HepG2 (cell line): Measurements from ENCODE around the gene PRM2. TPM values are rescaled to one million over a fixed set of nuclear protein-coding genes. Genes with fewer than 3 reads are reported as not detected.

Source experiments
- ARNT2 ChIP-seq: sonication (generic); formaldehyde crosslinking; IDR thresholded peaks from 2 replicates; pipeline ENCODE4 v1.8.0; 2022; ENCODE audit warnings: mild to moderate bottlenecking, low read depth, missing genetic modification reagents, moderate library complexity
- KLF15 ChIP-seq: sonication (generic); formaldehyde crosslinking; IDR thresholded peaks from 2 replicates; pipeline ENCODE4 v1.8.1; 2023; ENCODE audit warnings: borderline replicate concordance, mild to moderate bottlenecking, inconsistent platforms, missing genetic modification reagents, mixed read lengths
- KLF9 ChIP-seq: IDR thresholded peaks from 2 replicates; pipeline ENCODE4 v1.6.1; 2016; ENCODE audit warnings: low read depth
- POLR2AphosphoS2 ChIP-seq: IDR thresholded peaks from 2 replicates; pipeline ENCODE4 v1.6.1; 2011; ENCODE audit warnings: low read depth, low read length, improper control_type of control experiment
- SMARCC2 ChIP-seq: fragments of 450-650 bp; IDR thresholded peaks from 2 replicates; pipeline ENCODE4 v1.6.1; 2017; ENCODE audit warnings: antibody characterized with exemption, mild to moderate bottlenecking
- SMYD3 ChIP-seq: sonication (generic); formaldehyde crosslinking; IDR thresholded peaks from 2 replicates; pipeline ENCODE4 v1.8.1; 2023; ENCODE audit warnings: mild to moderate bottlenecking, missing genetic modification reagents
- SOX6 ChIP-seq, 2 experiments: fragments of 450-650 bp in 1 of 2; sonication (generic) in 1 of 2; formaldehyde crosslinking in 1 of 2; IDR thresholded peaks; 2 replicates each; pipeline versions ENCODE4 v1.4.0 to v1.6.1; 2017 to 2020; ENCODE audit warnings: antibody characterized with exemption in 1 of 2, mild to moderate bottlenecking in 1 of 2, missing genetic modification reagents in 1 of 2
- ZMYM4 ChIP-seq: sonication (generic); formaldehyde crosslinking; IDR thresholded peaks from 2 replicates; pipeline ENCODE4 v1.8.1; 2023; ENCODE audit warnings: mild to moderate bottlenecking, missing genetic modification reagents
- ZNF160 ChIP-seq: sonication (generic); formaldehyde crosslinking; IDR thresholded peaks from 2 replicates; pipeline ENCODE4 v1.8.0; 2022; ENCODE audit warnings: mild to moderate bottlenecking, inconsistent platforms, missing genetic modification reagents
- ZNF253 ChIP-seq: sonication (generic); formaldehyde crosslinking; IDR thresholded peaks from 2 replicates; pipeline ENCODE4 v1.8.0; 2022; ENCODE audit warnings: mild to moderate bottlenecking, missing genetic modification reagents, borderline replicate concordance
- ZNF335 ChIP-seq: sonication (generic); formaldehyde crosslinking; IDR thresholded peaks from 2 replicates; pipeline ENCODE4 v1.4.0; 2020; ENCODE audit warnings: missing genetic modification reagents
- ZNF614 ChIP-seq: IDR thresholded peaks from 2 replicates; pipeline ENCODE4 v1.6.1; 2018; ENCODE audit warnings: missing biosample characterization, missing genetic modification reagents, inconsistent platforms, borderline replicate concordance
- ZSCAN20 ChIP-seq: sonication (generic); formaldehyde crosslinking; IDR thresholded peaks from 2 replicates; pipeline ENCODE4 v1.4.0; 2020; ENCODE audit warnings: missing genetic modification reagents, mild to moderate bottlenecking, borderline replicate concordance
- polyA plus RNA-seq, 8 experiments: library from polyadenylated mRNA; depleted of rRNA in 3 of 8; stranded (reverse) in 7 of 8; unstranded in 1 of 8; fragments of >200 nt; fragmentation: Illumina TruSeq in 4 of 8; extraction: Trizol in 4 of 8; gene quantifications; 2 replicates each; pipeline versions ENCODE4 v1.2.1 to v1.2.3, GENCODE V29; 2011 to 2016; ENCODE audit warnings: low read depth in 4 of 8, missing spikeins in 1 of 8, mixed read lengths in 1 of 8; ENCODE audit not compliant: insufficient read depth in 1 of 8
- total RNA-seq, 5 experiments: library from RNA; depleted of rRNA; stranded (reverse); fragments of >200 nt; fragmentation: Illumina TruSeq; extraction: Trizol; gene quantifications; 2 replicates each; pipeline ENCODE4 v1.2.3, GENCODE V29; 2016; ENCODE audit warnings: low read depth in 1 of 5
- TF ChIP-seq, protein P1 (sequence below): sonication (generic); formaldehyde crosslinking; IDR thresholded peaks from 2 replicates; pipeline ENCODE4 v1.4.0; 2020; ENCODE audit warnings: mild to moderate bottlenecking, missing genetic modification reagents
- TF ChIP-seq, protein P2 (sequence below): sonication (generic); formaldehyde crosslinking; conservative IDR thresholded peaks from 2 replicates; pipeline ENCODE4 v1.5.0; 2020; ENCODE audit warnings: missing genetic modification reagents

PRM2 gene
- total and polyA plus RNA-seq, 2 of the 13 experiments (the other 11 are each of a cell fraction or from before 2014, with no cell fraction given): 0.54 TPM; not detected in 1

DNA sequence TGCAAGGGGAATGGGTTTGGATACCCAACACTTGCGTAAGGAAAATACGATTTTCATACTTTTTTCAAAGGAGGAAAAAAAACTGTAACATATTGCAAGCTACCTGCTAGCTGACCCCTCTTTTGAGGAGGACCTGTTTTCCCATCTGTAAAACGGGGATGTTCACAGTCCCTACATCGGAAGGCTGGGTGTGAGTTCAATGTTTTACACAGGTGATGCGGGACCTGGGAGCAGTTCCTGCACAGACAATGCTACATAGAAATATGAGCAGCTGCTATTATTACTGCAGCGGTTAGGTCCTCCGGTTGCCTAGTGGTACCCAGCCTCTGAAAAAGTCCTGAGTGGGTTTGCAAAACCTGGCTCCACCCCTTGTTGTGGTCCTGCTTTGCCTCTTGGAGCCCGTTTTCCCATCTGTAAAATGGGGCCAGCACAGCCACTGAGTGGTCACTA lies 23.8 kb downstream of the PRM2 start (continued):
- TF ChIP-seq ZSCAN20 (CRISPR knock-in tag) (no peak), ZNF160 (CRISPR knock-in tag) (no peak), SOX6 (IDR thresholded peaks at IDR 0.05) (no peak), SOX6 (CRISPR knock-in tag; IDR thresholded peaks at IDR 0.05) (no peak), KLF15 (no peak), ZNF253 (no peak), SMYD3 (CRISPR knock-in tag) (no peak), POLR2AphosphoS2 (no peak), ARNT2 (CRISPR knock-in tag) (no peak), ZMYM4 (CRISPR knock-in tag) (0 out of 2 replicates have a peak, but pooled peaks have one; percentile 15), ZNF614 (CRISPR knock-in tag) (peak; percentile 11; the same call in 1 of the 2 replicates), SMARCC2 (no peak), ZNF335 (CRISPR knock-in tag) (no peak), KLF9 (CRISPR knock-in tag) (no peak)
- TF ChIP-seq, protein P1, sequence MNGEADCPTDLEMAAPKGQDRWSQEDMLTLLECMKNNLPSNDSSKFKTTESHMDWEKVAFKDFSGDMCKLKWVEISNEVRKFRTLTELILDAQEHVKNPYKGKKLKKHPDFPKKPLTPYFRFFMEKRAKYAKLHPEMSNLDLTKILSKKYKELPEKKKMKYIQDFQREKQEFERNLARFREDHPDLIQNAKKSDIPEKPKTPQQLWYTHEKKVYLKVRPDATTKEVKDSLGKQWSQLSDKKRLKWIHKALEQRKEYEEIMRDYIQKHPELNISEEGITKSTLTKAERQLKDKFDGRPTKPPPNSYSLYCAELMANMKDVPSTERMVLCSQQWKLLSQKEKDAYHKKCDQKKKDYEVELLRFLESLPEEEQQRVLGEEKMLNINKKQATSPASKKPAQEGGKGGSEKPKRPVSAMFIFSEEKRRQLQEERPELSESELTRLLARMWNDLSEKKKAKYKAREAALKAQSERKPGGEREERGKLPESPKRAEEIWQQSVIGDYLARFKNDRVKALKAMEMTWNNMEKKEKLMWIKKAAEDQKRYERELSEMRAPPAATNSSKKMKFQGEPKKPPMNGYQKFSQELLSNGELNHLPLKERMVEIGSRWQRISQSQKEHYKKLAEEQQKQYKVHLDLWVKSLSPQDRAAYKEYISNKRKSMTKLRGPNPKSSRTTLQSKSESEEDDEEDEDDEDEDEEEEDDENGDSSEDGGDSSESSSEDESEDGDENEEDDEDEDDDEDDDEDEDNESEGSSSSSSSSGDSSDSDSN: no peak
- TF ChIP-seq, protein P2, sequence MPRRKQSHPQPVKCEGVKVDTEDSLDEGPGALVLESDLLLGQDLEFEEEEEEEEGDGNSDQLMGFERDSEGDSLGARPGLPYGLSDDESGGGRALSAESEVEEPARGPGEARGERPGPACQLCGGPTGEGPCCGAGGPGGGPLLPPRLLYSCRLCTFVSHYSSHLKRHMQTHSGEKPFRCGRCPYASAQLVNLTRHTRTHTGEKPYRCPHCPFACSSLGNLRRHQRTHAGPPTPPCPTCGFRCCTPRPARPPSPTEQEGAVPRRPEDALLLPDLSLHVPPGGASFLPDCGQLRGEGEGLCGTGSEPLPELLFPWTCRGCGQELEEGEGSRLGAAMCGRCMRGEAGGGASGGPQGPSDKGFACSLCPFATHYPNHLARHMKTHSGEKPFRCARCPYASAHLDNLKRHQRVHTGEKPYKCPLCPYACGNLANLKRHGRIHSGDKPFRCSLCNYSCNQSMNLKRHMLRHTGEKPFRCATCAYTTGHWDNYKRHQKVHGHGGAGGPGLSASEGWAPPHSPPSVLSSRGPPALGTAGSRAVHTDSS (CRISPR knock-in tag): no peak
